ENCODE results near the gene PPP6R2. TPM values are rescaled to one million over a fixed set of nuclear protein-coding genes. Genes with fewer than 3 reads are reported as not detected.

PPP6R2 gene
- total RNA-seq, 1 experiment from 2014 or later: 42.6 TPM

DNA sequence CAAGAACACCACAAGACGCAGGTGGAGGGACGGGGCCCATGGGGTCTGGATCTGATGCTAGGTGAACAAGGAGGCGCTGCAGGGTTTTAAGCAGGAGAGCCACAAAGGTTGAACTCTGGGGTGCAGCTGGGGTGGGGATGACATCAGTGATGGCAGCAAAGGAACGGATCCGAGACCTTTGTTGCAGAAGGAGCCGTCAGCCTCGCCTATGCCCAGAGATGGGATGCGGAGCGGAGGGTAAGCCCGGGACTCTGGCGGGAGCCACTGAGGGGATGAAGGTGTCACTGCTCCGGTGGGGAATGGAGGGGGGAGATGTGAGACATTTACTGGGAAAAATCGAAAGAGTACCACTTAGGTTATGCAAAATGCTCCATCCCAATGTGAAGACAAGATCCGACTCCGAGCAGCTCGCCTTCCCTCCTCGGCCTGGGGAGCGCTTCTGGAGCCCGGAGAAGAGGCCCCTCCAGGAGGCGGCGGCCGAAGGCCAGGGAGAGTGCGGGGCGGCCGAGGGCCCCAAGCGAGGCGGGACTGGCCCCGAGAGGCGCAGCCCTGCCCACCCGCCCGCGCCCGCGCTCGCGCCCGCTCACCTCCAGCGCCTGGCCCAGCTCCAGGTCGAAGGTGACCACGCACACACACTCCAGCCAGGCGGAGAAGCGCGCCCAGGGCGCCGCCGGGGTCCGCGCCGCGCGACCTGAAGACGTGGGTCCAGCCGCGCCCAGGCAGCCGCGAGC is 16.7 kb upstream of the PPP6R2 start:
- no peak overlapping the region for H3K9ac ChIP-seq (ENCODE audit: extremely low read depth, insufficient read length, low read length)
- H2BK12ac ChIP-seq (ENCODE audit: insufficient read length, low read depth, low read length): no peak overlapping the region
- H2BK15ac ChIP-seq (ENCODE audit: low read depth, low read length): no peak overlapping the region
- Mint-ChIP-seq H3K4me1 (peaks cover 7 to 11% of the 10 kb centered on the region in 2 experiments), H3K27me3 (ENCODE audit: low read depth) (peaks cover 55% of the 10 kb centered on the region), H3K36me3 (ENCODE audit: insufficient read depth in 1 of 3, low read depth in 3 of 3) (peaks cover 0 to 2% (median 0%) of the 10 kb centered on the region in 3 experiments; a peak in 1 of 7 replicates), H3K9me3 (no peaks in the 10 kb centered on the region), H3K27ac (no peak overlapping the region), H3K4me3 (peak overlapping the region; percentile 75 to 88)
- TF ChIP-seq, protein P1, sequence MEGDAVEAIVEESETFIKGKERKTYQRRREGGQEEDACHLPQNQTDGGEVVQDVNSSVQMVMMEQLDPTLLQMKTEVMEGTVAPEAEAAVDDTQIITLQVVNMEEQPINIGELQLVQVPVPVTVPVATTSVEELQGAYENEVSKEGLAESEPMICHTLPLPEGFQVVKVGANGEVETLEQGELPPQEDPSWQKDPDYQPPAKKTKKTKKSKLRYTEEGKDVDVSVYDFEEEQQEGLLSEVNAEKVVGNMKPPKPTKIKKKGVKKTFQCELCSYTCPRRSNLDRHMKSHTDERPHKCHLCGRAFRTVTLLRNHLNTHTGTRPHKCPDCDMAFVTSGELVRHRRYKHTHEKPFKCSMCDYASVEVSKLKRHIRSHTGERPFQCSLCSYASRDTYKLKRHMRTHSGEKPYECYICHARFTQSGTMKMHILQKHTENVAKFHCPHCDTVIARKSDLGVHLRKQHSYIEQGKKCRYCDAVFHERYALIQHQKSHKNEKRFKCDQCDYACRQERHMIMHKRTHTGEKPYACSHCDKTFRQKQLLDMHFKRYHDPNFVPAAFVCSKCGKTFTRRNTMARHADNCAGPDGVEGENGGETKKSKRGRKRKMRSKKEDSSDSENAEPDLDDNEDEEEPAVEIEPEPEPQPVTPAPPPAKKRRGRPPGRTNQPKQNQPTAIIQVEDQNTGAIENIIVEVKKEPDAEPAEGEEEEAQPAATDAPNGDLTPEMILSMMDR (conservative IDR thresholded peaks at IDR 0.05): no peak
- H3K27me3 ChIP-seq (ENCODE audit: insufficient read depth, low read length): no peaks in the 10 kb centered on the region; the same call in 1 of the 2 replicates
- no CpG with 5 or more reads among the region's 56 CpGs for WGBS (ENCODE audit: extremely low coverage, insufficient read length, low lambda C conversion rate)
- H2BK120ac ChIP-seq (ENCODE audit: low read depth, low read length, poor library complexity, severe bottlenecking): no peak overlapping the region
- H3K27ac ChIP-seq (ENCODE audit: insufficient read length, low read depth, low read length): no peak overlapping the region
- no peak overlapping the region; the same call in 1 of the 2 replicates for H3K14ac ChIP-seq (ENCODE audit: insufficient read depth, low read length)
- no peak overlapping the region for H4K5ac ChIP-seq (ENCODE audit: insufficient read length, low read depth, low read length)
- H4K91ac ChIP-seq (ENCODE audit: insufficient read length, low read depth, low read length): no peak overlapping the region
- no peaks in the 10 kb centered on the region for H3K9me3 ChIP-seq (ENCODE audit: control insufficient read depth, low read depth, low read length)
- no peaks in the 10 kb centered on the region for H4K20me1 ChIP-seq (ENCODE audit: control insufficient read depth, insufficient read depth, insufficient read length)
- H2BK20ac ChIP-seq (ENCODE audit: low read depth, low read length, poor library complexity, severe bottlenecking): no peak overlapping the region
- no peak overlapping the region for H2BK5ac ChIP-seq (ENCODE audit: insufficient read length, low read length)
- H3K79me1 ChIP-seq (ENCODE audit: insufficient read depth, low read depth, low read length, poor library complexity, severe bottlenecking): no peaks in the 10 kb centered on the region
- no peak overlapping the region for H2AFZ ChIP-seq (ENCODE audit: low read length)
- no peak overlapping the region for H3T11ph ChIP-seq (ENCODE audit: low read length)
- H3K23ac ChIP-seq (ENCODE audit: insufficient read length, low read depth, low read length): no peak overlapping the region
- H4K8ac ChIP-seq (replicated peaks; ENCODE audit: insufficient read length, low read depth, low read length): no peak overlapping the region
- H3K4me1 ChIP-seq (ENCODE audit: insufficient read depth, low read length): no peaks in the 10 kb centered on the region
- no peak overlapping the region for H2AK5ac ChIP-seq (ENCODE audit: insufficient read length, low read length)
- no peak for DNase-seq
- H3K4ac ChIP-seq (ENCODE audit: low read depth, low read length): no peak overlapping the region
- H3K23me2 ChIP-seq (ENCODE audit: insufficient read length, low read depth, low read length, poor library complexity, severe bottlenecking): peaks cover 5% of the 10 kb centered on the region
- H3K56ac ChIP-seq (ENCODE audit: insufficient read length, low read depth, low read length): no peak overlapping the region
- H3K4me2 ChIP-seq (ENCODE audit: insufficient read depth, insufficient read length, low read length): peak overlapping the region; percentile 78
- no peaks in the 10 kb centered on the region for H3K79me2 ChIP-seq (ENCODE audit: insufficient read depth, low read length)
- no peak overlapping the region for H3K18ac ChIP-seq (ENCODE audit: insufficient read length, low read depth, low read length)

Measured in H9 (cell line).